Neural progenitor cell (in vitro differentiated cells): ENCODE data around the gene MDGA2. TPM values are rescaled to one million over a fixed set of nuclear protein-coding genes. Genes with fewer than 3 reads are reported as not detected.
A peak's percentile ranks its signal among the peaks of the same experiment; 100 is the strongest.

ENCODE experiments used
- DNase-seq: peaks from one replicate; pipeline ENCODE4 v3.0.0-alpha.2; 2016; ENCODE audit warnings: low spot score
- H2AFZ ChIP-seq: fragments of 200-600 bp; sonication (generic); replicated peaks from 2 replicates; pipeline ENCODE4 v1.6.1; 2016; ENCODE audit warnings: antibody characterized with exemption
- H3F3A ChIP-seq: fragments of 200-600 bp; sonication (generic); 2 replicates; pipeline ENCODE4 v1.6.1; 2016; ENCODE audit warnings: antibody characterized with exemption, low read depth
- H3K27ac ChIP-seq: fragments of 200-600 bp; sonication (generic); 2 replicates; pipeline ENCODE4 v1.5.1; 2016; ENCODE audit warnings: mild to moderate bottlenecking
- H3K27me3 ChIP-seq: fragments of 200-600 bp; sonication (generic); 2 replicates; pipeline ENCODE4 v1.6.1; 2016; ENCODE audit warnings: mild to moderate bottlenecking, moderate library complexity
- H3K36me3 ChIP-seq: fragments of 200-600 bp; sonication (generic); 2 replicates; pipeline ENCODE4 v1.5.1; 2016
- H3K4me1 ChIP-seq: fragments of 200-600 bp; sonication (generic); 2 replicates; pipeline ENCODE4 v1.6.1; 2016; ENCODE audit warnings: mixed run types
- H3K4me2 ChIP-seq: fragments of 200-600 bp; sonication (generic); 2 replicates; pipeline ENCODE4 v1.6.1; 2016
- H3K4me3 ChIP-seq: fragments of 200-600 bp; sonication (generic); 2 replicates; pipeline ENCODE4 v1.5.1; 2016
- H3K79me2 ChIP-seq: fragments of 200-600 bp; sonication (generic); 2 replicates; pipeline ENCODE4 v1.6.1; 2016; ENCODE audit warnings: low read depth
- H3K9ac ChIP-seq: fragments of 200-600 bp; sonication (generic); 2 replicates; pipeline ENCODE4 v1.6.1; 2016
- H3K9me3 ChIP-seq: fragments of 200-600 bp; sonication (generic); 2 replicates; pipeline ENCODE4 v1.5.1; 2016; ENCODE audit warnings: low read depth
- H4K20me1 ChIP-seq: fragments of 200-600 bp; sonication (generic); 2 replicates; pipeline ENCODE4 v1.6.1; 2016; ENCODE audit warnings: low read depth
- H3K27ac Mint-ChIP-seq: 3 replicates; pipeline ENCODE4 v1.8.0; 2021; ENCODE audit warnings: mixed read lengths
- H3K27me3 Mint-ChIP-seq: 2 replicates; pipeline ENCODE4 v1.8.0; 2022; ENCODE audit warnings: low read depth, mild to moderate bottlenecking, inconsistent platforms, moderate library complexity, mixed read lengths; ENCODE audit not compliant: insufficient read depth
- H3K36me3 Mint-ChIP-seq: 3 replicates; pipeline ENCODE4 v1.8.0; 2021; ENCODE audit warnings: mixed read lengths
- H3K4me1 Mint-ChIP-seq: 3 replicates; pipeline ENCODE4 v1.8.0; 2021; ENCODE audit warnings: mixed read lengths
- H3K4me3 Mint-ChIP-seq: 3 replicates; pipeline ENCODE4 v1.8.0; 2021; ENCODE audit warnings: mild to moderate bottlenecking, moderate library complexity, mixed read lengths
- H3K9me3 Mint-ChIP-seq: 3 replicates; pipeline ENCODE4 v1.8.0; 2020; ENCODE audit warnings: mixed read lengths
- EZH2 ChIP-seq: fragments of 200-600 bp; sonication (generic); IDR thresholded peaks from 2 replicates; pipeline ENCODE4 v1.6.1; 2017; ENCODE audit warnings: antibody characterized with exemption, mild to moderate bottlenecking, moderate library complexity
- EZH2phosphoT487 ChIP-seq: fragments of 200-600 bp; sonication (generic); IDR thresholded peaks from 2 replicates; pipeline ENCODE4 v1.6.1; 2017; ENCODE audit warnings: antibody characterized with exemption
- total RNA-seq: library from RNA; depleted of rRNA; stranded (reverse); fragments of >200 nt; gene quantifications from 2 replicates; pipeline ENCODE4 v1.2.3, GENCODE V29; 2015; ENCODE audit warnings: low replicate concordance
- TF ChIP-seq, protein P1 (sequence below): fragments of 200-600 bp; sonication (generic); IDR thresholded peaks from 2 replicates; pipeline ENCODE4 v1.5.1; 2017; ENCODE audit warnings: antibody characterized with exemption, mild to moderate bottlenecking

Gene MDGA2
- total RNA-seq, 1 donor from 2014 or later, result 1.0 TPM

DNA sequence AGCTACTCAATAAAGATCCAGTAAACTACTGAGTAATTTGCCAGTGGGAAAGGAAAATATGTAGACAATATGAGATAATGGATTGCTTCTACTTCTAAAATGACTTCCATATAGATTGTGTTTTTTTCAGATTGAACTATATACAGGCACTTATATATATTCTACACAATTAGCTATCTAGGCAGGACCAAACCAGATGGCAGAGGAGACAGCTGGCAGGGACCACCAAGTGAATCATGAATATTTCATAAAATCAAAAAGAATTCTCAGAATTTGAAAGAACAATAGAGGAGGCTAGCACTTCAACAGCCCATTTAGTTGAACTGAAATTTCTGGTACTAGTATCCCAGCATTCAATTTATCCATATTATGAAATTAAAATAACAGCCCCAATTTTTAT lies 685.8 kb downstream of the MDGA2 start:
- Histone ChIP-seq H3K4me2 (no peak overlapping the region), H3K79me2 (no peaks in the 10 kb centered on the region), H4K20me1 (no peaks in the 10 kb centered on the region), H3K9me3 (no peaks in the 10 kb centered on the region), H3K27ac (no peak overlapping the region), H3K9ac (no peak overlapping the region), H3K4me1 (no peaks in the 10 kb centered on the region), H2AFZ (no peak overlapping the region), H3K27me3 (no peaks in the 10 kb centered on the region), H3F3A (no peaks in the 10 kb centered on the region), H3K36me3 (no peaks in the 10 kb centered on the region), H3K4me3 (no peak overlapping the region)
- H3K4me3 Mint-ChIP-seq, result no peak overlapping the region
- H3K36me3 Mint-ChIP-seq, result no peaks in the 10 kb centered on the region
- H3K27ac Mint-ChIP-seq, result no peak overlapping the region
- no peaks in the 10 kb centered on the region for H3K9me3 Mint-ChIP-seq
- DNase-seq, result no peak
- peaks cover 4% of the 10 kb centered on the region for H3K4me1 Mint-ChIP-seq
- H3K27me3 Mint-ChIP-seq, result no peaks in the 10 kb centered on the region
- TF ChIP-seq, protein P1, sequence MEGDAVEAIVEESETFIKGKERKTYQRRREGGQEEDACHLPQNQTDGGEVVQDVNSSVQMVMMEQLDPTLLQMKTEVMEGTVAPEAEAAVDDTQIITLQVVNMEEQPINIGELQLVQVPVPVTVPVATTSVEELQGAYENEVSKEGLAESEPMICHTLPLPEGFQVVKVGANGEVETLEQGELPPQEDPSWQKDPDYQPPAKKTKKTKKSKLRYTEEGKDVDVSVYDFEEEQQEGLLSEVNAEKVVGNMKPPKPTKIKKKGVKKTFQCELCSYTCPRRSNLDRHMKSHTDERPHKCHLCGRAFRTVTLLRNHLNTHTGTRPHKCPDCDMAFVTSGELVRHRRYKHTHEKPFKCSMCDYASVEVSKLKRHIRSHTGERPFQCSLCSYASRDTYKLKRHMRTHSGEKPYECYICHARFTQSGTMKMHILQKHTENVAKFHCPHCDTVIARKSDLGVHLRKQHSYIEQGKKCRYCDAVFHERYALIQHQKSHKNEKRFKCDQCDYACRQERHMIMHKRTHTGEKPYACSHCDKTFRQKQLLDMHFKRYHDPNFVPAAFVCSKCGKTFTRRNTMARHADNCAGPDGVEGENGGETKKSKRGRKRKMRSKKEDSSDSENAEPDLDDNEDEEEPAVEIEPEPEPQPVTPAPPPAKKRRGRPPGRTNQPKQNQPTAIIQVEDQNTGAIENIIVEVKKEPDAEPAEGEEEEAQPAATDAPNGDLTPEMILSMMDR, result no peak
- no peak for TF ChIP-seq EZH2
- TF ChIP-seq EZH2phosphoT487, result no peak

DNA sequence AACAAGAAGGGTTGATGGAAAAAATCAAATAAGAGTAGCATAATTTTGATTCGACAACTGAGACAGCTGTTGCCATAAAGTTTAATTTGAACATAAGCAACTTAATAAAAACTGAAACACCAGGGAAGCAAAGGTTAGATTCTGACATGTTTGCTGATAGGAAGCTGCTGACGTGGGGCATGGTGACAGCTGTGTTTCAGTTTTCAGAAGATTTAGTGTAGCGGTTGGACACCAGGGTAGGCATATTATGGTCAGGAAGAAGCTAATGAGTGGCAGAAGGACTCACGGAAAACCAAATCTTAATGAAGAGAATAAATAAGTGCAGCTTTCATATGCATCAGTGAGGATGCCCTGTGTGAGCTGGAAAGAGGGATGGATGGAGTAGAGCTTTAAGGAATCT lies 687.1 kb downstream of the MDGA2 start:
- Histone ChIP-seq H3K9ac (no peak overlapping the region), H3K9me3 (no peaks in the 10 kb centered on the region), H3K36me3 (no peaks in the 10 kb centered on the region), H3K4me1 (no peaks in the 10 kb centered on the region), H3F3A (no peaks in the 10 kb centered on the region), H3K4me2 (no peak overlapping the region), H3K27ac (no peak overlapping the region), H3K27me3 (no peaks in the 10 kb centered on the region), H3K79me2 (no peaks in the 10 kb centered on the region), H2AFZ (peak overlapping the region; percentile 56), H3K4me3 (no peak overlapping the region), H4K20me1 (no peaks in the 10 kb centered on the region)
- TF ChIP-seq, protein P1, result no peak
- TF ChIP-seq EZH2 (no peak), EZH2phosphoT487 (no peak)
- H3K27ac Mint-ChIP-seq, result no peak overlapping the region
- H3K36me3 Mint-ChIP-seq, result no peaks in the 10 kb centered on the region
- peaks cover 4% of the 10 kb centered on the region for H3K4me1 Mint-ChIP-seq
- H3K9me3 Mint-ChIP-seq, result no peaks in the 10 kb centered on the region
- no peak overlapping the region for H3K4me3 Mint-ChIP-seq
- no peaks in the 10 kb centered on the region for H3K27me3 Mint-ChIP-seq
- DNase-seq, result no peak

DNA sequence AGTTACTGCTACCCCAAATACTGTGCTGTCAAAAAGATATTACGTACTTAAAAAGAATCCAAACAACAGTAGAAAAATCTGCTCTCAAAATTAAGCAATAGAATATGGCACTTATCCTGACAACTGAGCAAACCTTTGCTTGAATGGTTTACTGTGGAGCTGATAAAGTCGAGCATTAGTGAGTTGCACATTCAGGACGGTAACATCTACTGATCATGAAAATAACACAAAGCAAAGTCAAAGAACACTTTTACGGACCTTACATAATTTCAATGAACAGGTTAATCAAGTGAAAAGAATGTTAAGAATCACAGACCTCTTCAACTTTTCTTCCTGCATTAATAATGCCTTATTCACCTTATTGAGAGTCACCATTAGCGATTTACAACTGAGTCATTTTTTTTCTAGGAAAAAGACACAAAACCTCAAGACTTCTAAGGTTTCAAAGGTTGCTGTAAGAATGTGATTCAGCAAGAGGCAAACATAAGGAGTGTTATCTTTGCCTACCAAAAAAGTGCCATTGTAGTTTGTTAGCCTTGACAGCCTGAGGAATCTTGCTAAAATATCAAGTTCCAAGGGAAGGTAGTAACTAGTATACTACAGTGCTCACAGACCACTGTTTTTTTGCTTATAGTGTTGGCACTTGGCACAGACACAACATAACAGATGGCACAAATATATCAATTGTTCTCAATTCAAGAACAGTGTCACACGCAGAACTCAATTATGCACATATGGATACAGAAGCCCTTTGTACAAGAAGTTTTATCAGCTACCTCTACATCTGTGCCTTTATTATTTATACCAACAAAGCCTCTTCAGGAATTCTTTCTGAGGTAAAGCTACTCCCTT lies 689.6 kb downstream of the MDGA2 start:
- Histone ChIP-seq H3K4me1 (no peaks in the 10 kb centered on the region), H2AFZ (peak overlapping the region; percentile 13), H4K20me1 (no peaks in the 10 kb centered on the region), H3K27me3 (no peaks in the 10 kb centered on the region), H3K9ac (no peak overlapping the region), H3K79me2 (no peaks in the 10 kb centered on the region), H3K9me3 (no peaks in the 10 kb centered on the region), H3K27ac (no peak overlapping the region), H3K4me3 (no peak overlapping the region), H3F3A (no peaks in the 10 kb centered on the region), H3K4me2 (no peak overlapping the region), H3K36me3 (no peaks in the 10 kb centered on the region)
- no peaks in the 10 kb centered on the region for H3K9me3 Mint-ChIP-seq
- H3K4me3 Mint-ChIP-seq, result no peak overlapping the region
- H3K4me1 Mint-ChIP-seq, result peaks cover 4% of the 10 kb centered on the region
- H3K27ac Mint-ChIP-seq, result no peak overlapping the region
- no peaks in the 10 kb centered on the region for H3K27me3 Mint-ChIP-seq
- DNase-seq, result no peak
- H3K36me3 Mint-ChIP-seq, result no peaks in the 10 kb centered on the region
- no peak for TF ChIP-seq EZH2
- TF ChIP-seq, protein P1, result no peak
- no peak for TF ChIP-seq EZH2phosphoT487
